HCT116 (cell line): ENCODE measurements around the gene GLP2R. TPM values are rescaled to one million over a fixed set of nuclear protein-coding genes. Genes with fewer than 3 reads are reported as not detected.

Experiments
- ATAC-seq: fragments of 200-7000 bp; cut with Tn5 transposase; 2 replicates; pipeline ENCODE4 v1.9.1; 2020; ENCODE audit warnings: mild to moderate bottlenecking, moderate library complexity
- BruUV-seq: library from RNA; stranded (reverse); fragments of 400-500 nt; replicated peaks from 2 replicates; lab custom pipeline; 2021; lab: Mats Ljungman, UMichigan
- CTCF ChIA-PET: fragments of 300-600 bp; sonication (Branson Sonifier 250); formaldehyde crosslinking; loops from one replicate; lab custom pipeline; 2021; ENCODE audit warnings: antibody characterized with exemption; lab: Charles Lee
- POLR2A ChIA-PET: fragments of 300-600, 350-600 bp; sonication (Branson Sonifier 250); formaldehyde crosslinking; loops from one replicate; lab custom pipeline; 2021; ENCODE audit warnings: antibody characterized with exemption; lab: Charles Lee
- RAD21 ChIA-PET, 2 experiments: fragments of 300-600 bp; sonication (Branson Sonifier 250); formaldehyde crosslinking; loops; one replicate each; lab custom pipeline; 2023; ENCODE audit warnings: low total read pairs in 2 of 2; ENCODE audit not compliant: uncharacterized antibody in 2 of 2, unreplicated experiment in 2 of 2, low non-redundant PET in 1 of 2; lab: Charles Lee
- DNase-seq: peaks from one replicate; pipeline ENCODE4 v3.0.0-alpha.2; 2010; ENCODE audit warnings: low read depth, low spot score
- H2AFZ ChIP-seq: fragments of 200-600 bp; shearing (Covaris generic), sonication (generic); 2 replicates; pipeline ENCODE4 v1.6.1; 2017; ENCODE audit warnings: low read depth, mixed run types, mixed read lengths, antibody characterized with exemption, low read length; ENCODE audit not compliant: poor library complexity, severe bottlenecking
- H3K27ac ChIP-seq: 2 replicates; pipeline ENCODE4 v1.5.1; 2012; ENCODE audit warnings: low read depth, low read length
- H3K27me3 ChIP-seq: fragments of 200-600 bp; sonication (generic); 2 replicates; pipeline ENCODE4 v1.6.1; 2016; ENCODE audit warnings: mixed run types, low read length, mixed read lengths; ENCODE audit not compliant: insufficient read depth
- H3K36me3 ChIP-seq, 2 experiments: fragments of 200-500 bp in 1 of 2; fragments of 200-600 bp in 1 of 2; sonication (Bioruptor generic) in 1 of 2; sonication (generic) in 1 of 2; 2 replicates each; pipeline versions ENCODE4 v1.5.1 to v1.6.1; 2014 to 2016; ENCODE audit warnings: low read length in 2 of 2, inconsistent platforms in 1 of 2, mixed read lengths in 1 of 2, mixed run types in 1 of 2; ENCODE audit not compliant: insufficient read depth in 2 of 2, control insufficient read depth in 1 of 2
- H3K4me1 ChIP-seq, 2 experiments: fragments of 200-600 bp in 1 of 2; sonication (generic) in 1 of 2; 2 replicates each; pipeline versions ENCODE4 v1.5.1 to v1.6.1; 2012 to 2017; ENCODE audit warnings: low read length in 2 of 2, inconsistent platforms in 1 of 2, mild to moderate bottlenecking in 1 of 2, mixed read lengths in 1 of 2, mixed run types in 1 of 2, moderate library complexity in 1 of 2; ENCODE audit not compliant: insufficient read depth in 2 of 2, control insufficient read depth in 1 of 2
- H3K4me2 ChIP-seq: fragments of 200-600 bp; sonication (generic); 2 replicates; pipeline ENCODE4 v1.6.1; 2017; ENCODE audit warnings: mixed run types, low read length, mixed read lengths
- H3K4me3 ChIP-seq, 2 experiments: fragments of 200-600 bp in 1 of 2; sonication (generic) in 1 of 2; replicated peaks in 1 of 2; 2 replicates each; pipeline ENCODE4 v1.5.1; 2011 to 2016; ENCODE audit warnings: low read length in 2 of 2, control low read depth in 1 of 2, low read depth in 1 of 2, mild to moderate bottlenecking in 1 of 2, mixed read lengths in 1 of 2, mixed run types in 1 of 2
- H3K79me2 ChIP-seq: fragments of 200-600 bp; sonication (generic); 2 replicates; pipeline ENCODE4 v1.6.1; 2017; ENCODE audit warnings: mild to moderate bottlenecking, mixed run types, low read length, moderate library complexity, mixed read lengths; ENCODE audit not compliant: insufficient read depth
- H3K9ac ChIP-seq: fragments of 200-600 bp; sonication (generic); 2 replicates; pipeline ENCODE4 v1.6.1; 2016; ENCODE audit warnings: low read length, mixed read lengths
- H3K9me2 ChIP-seq: fragments of 200-600 bp; sonication (generic), shearing (Covaris generic); 2 replicates; pipeline ENCODE4 v1.6.1; 2017; ENCODE audit warnings: mixed run types, mild to moderate bottlenecking, moderate library complexity; ENCODE audit not compliant: insufficient read depth
- H3K9me3 ChIP-seq, 2 experiments: fragments of 200-500 bp in 1 of 2; fragments of 200-600 bp in 1 of 2; sonication (Bioruptor generic) in 1 of 2; sonication (generic) in 1 of 2; 2 replicates each; pipeline ENCODE4 v1.6.1; 2014 to 2017; ENCODE audit warnings: low read length in 2 of 2, mixed read lengths in 2 of 2, inconsistent platforms in 1 of 2, low read depth in 1 of 2, mild to moderate bottlenecking in 1 of 2, mixed run types in 1 of 2, moderate library complexity in 1 of 2; ENCODE audit not compliant: control insufficient read depth in 1 of 2, insufficient read depth in 1 of 2
- H4K20me1 ChIP-seq: fragments of 200-600 bp; sonication (generic), shearing (Covaris generic); 2 replicates; pipeline ENCODE4 v1.6.1; 2017; ENCODE audit warnings: mixed run types, mild to moderate bottlenecking, moderate library complexity; ENCODE audit not compliant: insufficient read depth
- ATF3 ChIP-seq: IDR thresholded peaks from 2 replicates; pipeline ENCODE4 v1.6.1; 2012
- CTCF ChIP-seq, 3 experiments: fragments of 200-600 bp in 1 of 3; sonication (generic) in 1 of 3; IDR thresholded peaks in 2 of 3; conservative IDR thresholded peaks in 1 of 3; 2 replicates each; pipeline ENCODE4 v1.5.1; 2012 to 2017; ENCODE audit warnings: low read depth in 2 of 3, low read length in 2 of 3, antibody characterized with exemption in 1 of 3, borderline replicate concordance in 1 of 3, control low read depth in 1 of 3, mild to moderate bottlenecking in 1 of 3, mixed read lengths in 1 of 3, mixed run types in 1 of 3, moderate library complexity in 1 of 3; ENCODE audit not compliant: insufficient read depth in 1 of 3
- ELF1 ChIP-seq: IDR thresholded peaks from 2 replicates; pipeline ENCODE4 v1.6.1; 2012; ENCODE audit warnings: low read depth, borderline replicate concordance
- FOSL1 ChIP-seq: IDR thresholded peaks from 2 replicates; pipeline ENCODE4 v1.6.1; 2012; ENCODE audit warnings: low read depth
- POLR2A ChIP-seq: IDR thresholded peaks from 2 replicates; pipeline ENCODE4 v1.7.0; 2011; ENCODE audit warnings: borderline replicate concordance; ENCODE audit not compliant: insufficient read depth, insufficient read length; ENCODE audit errors: extremely low read depth
- POLR2AphosphoS5 ChIP-seq: IDR thresholded peaks from 2 replicates; pipeline ENCODE4 v1.6.1; 2011; ENCODE audit warnings: mild to moderate bottlenecking, low read depth, low read length, moderate library complexity
- RAD21 ChIP-seq: IDR thresholded peaks from 2 replicates; pipeline ENCODE4 v1.6.1; 2012; ENCODE audit warnings: low read depth, mild to moderate bottlenecking
- REST ChIP-seq: IDR thresholded peaks from 2 replicates; pipeline ENCODE4 v1.6.1; 2012; ENCODE audit warnings: low read depth
- SRF ChIP-seq: IDR thresholded peaks from 2 replicates; pipeline ENCODE4 v1.6.1; 2012; ENCODE audit warnings: low read depth
- TCF7L2 ChIP-seq: IDR thresholded peaks from 2 replicates; pipeline ENCODE4 v1.7.0; 2011; ENCODE audit warnings: borderline replicate concordance, inconsistent platforms; ENCODE audit not compliant: insufficient read depth, insufficient read length; ENCODE audit errors: extremely low read depth
- YY1 ChIP-seq: IDR thresholded peaks from 2 replicates; pipeline ENCODE4 v1.6.1; 2011; ENCODE audit warnings: low read length, low read depth, moderate library complexity, mild to moderate bottlenecking; ENCODE audit not compliant: insufficient replicate concordance; ENCODE audit errors: extremely low read depth
- intact Hi-C: fragments of 100-400 bp; cut with micrococcal nuclease; formaldehyde crosslinking; loops from 2 replicates; pipeline ENCODE4 v1.10.0; 2022
- total RNA-seq: library from RNA; stranded (reverse); gene quantifications from one replicate; pipeline ENCODE4 v1.2.1, GENCODE V29; 2021; ENCODE audit not compliant: unreplicated experiment
- TF ChIP-seq, protein P1 (sequence below): IDR thresholded peaks from 2 replicates; pipeline ENCODE4 v1.6.1; 2012

GLP2R gene
- total RNA-seq, 1 experiment from 2014 or later = not detected

DNA sequence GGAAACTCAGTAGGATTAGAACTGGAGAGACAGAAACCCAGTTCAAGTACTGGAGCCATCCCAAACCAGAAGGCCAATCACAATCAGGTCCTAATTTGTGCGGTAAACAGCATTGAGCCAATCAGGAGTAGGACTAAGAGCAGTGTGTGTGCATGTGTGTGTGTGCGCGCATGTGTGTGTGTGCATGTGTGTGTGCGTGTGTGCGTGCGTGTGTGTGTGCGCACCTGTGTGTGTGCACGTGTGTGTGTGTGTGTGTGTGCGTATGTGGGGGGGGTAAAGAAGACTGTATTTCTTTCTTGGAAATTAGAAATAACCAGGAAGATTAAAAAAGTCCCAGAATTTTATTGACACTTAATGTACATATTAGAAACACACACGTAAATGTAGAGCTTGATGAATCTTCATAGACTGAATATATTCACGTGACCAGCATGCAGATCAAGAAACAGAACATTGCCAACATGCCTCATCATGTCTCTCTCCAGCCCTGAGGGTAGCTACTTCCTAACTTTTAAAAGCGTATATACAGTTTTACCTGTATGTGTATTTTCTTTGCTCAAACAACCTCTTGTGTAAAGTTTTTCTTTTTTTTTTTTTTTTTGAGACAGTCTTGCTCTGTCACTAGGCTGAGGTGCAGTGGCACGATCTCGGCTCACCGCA is 33.4 kb upstream of the GLP2R start:
- H3K4me3 ChIP-seq = no peak overlapping the region
- no peak overlapping the region for H3K27ac ChIP-seq
- DNase-seq (no peak), ATAC-seq (no peak)
- no TSS peak for BruUV-seq
- no peak for TF ChIP-seq POLR2A
- TF ChIP-seq YY1 = no peak
- TF ChIP-seq CTCF (IDR thresholded peaks at IDR 0.05 in 2 of 3, conservative IDR thresholded peaks at IDR 0.05 in 1 of 3; ENCODE audit: borderline replicate concordance in 1 of 3, insufficient read depth in 1 of 3, low read depth in 2 of 3, low read length in 2 of 3) = no peak
- no peak for TF ChIP-seq REST
- no peak for TF ChIP-seq ELF1
- no peak for TF ChIP-seq POLR2AphosphoS5
- TF ChIP-seq SRF = no peak
- no peak for TF ChIP-seq FOSL1
- TF ChIP-seq, protein P1, sequence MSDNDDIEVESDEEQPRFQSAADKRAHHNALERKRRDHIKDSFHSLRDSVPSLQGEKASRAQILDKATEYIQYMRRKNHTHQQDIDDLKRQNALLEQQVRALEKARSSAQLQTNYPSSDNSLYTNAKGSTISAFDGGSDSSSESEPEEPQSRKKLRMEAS = no peak
- TF ChIP-seq ATF3 = no peak
- no peak for TF ChIP-seq RAD21
- TF ChIP-seq TCF7L2 = no peak
- H3K36me3 ChIP-seq = no peaks in the 10 kb centered on the region
- H4K20me1 ChIP-seq = no peaks in the 10 kb centered on the region
- no peak overlapping the region for H3K9ac ChIP-seq
- H3K4me2 ChIP-seq = no peak overlapping the region
- no peaks in the 10 kb centered on the region for H3K27me3 ChIP-seq
- intact Hi-C loops = no loop called here
- H3K9me3 ChIP-seq = no peaks in the 10 kb centered on the region
- H3K9me2 ChIP-seq = no peaks in the 10 kb centered on the region
- no peaks in the 10 kb centered on the region for H3K79me2 ChIP-seq
- H3K4me1 ChIP-seq = no peaks in the 10 kb centered on the region
- ChIA-PET CTCF (no interaction called here), RAD21 (no interaction called here), POLR2A (no interaction called here)
- H2AFZ ChIP-seq = no peak overlapping the region
